Astrocyte (in vitro differentiated cells and primary cell): ENCODE data around the gene HOMER3. TPM values are rescaled to one million over a fixed set of nuclear protein-coding genes. Genes with fewer than 3 reads are reported as not detected.

Source experiments
- DNase-seq: peaks from one replicate; pipeline ENCODE4 v3.0.0-alpha.2; 2010; ENCODE audit warnings: low read depth
- FAIRE-seq: peaks from 2 replicates; lab custom pipeline; 2011; peaks lifted over from hg19 to GRCh38; lab: Jason Lieb, UNC
- H2AFZ ChIP-seq: 2 replicates; pipeline ENCODE4 v1.6.0; 2012; ENCODE audit warnings: low read depth, low read length, inconsistent platforms
- H3K27ac ChIP-seq: 2 replicates; pipeline ENCODE4 v1.5.1; 2011; ENCODE audit warnings: low read depth, low read length, inconsistent platforms
- H3K27me3 ChIP-seq: 2 replicates; pipeline ENCODE4 v1.6.0; 2011; ENCODE audit warnings: low read length, inconsistent platforms; ENCODE audit not compliant: insufficient read depth
- H3K36me3 ChIP-seq: 2 replicates; pipeline ENCODE4 v1.5.1; 2011; ENCODE audit warnings: low read length, inconsistent platforms; ENCODE audit not compliant: insufficient read depth
- H3K4me1 ChIP-seq: 2 replicates; pipeline ENCODE4 v1.5.1; 2011; ENCODE audit warnings: low read length, inconsistent platforms; ENCODE audit not compliant: insufficient read depth
- H3K4me2 ChIP-seq: 2 replicates; pipeline ENCODE4 v1.6.0; 2012; ENCODE audit warnings: low read length, inconsistent platforms
- H3K4me3 ChIP-seq: 2 replicates; pipeline ENCODE4 v1.5.1; 2011; ENCODE audit warnings: low read depth, mild to moderate bottlenecking, low read length, inconsistent platforms; ENCODE audit not compliant: insufficient read depth
- H3K79me2 ChIP-seq: 2 replicates; pipeline ENCODE4 v1.6.0; 2012; ENCODE audit warnings: mild to moderate bottlenecking, low read length, inconsistent platforms; ENCODE audit not compliant: insufficient read depth
- H3K9ac ChIP-seq: 2 replicates; pipeline ENCODE4 v1.6.0; 2012; ENCODE audit warnings: mild to moderate bottlenecking, low read length, inconsistent platforms
- H3K9me3 ChIP-seq: 2 replicates; pipeline ENCODE4 v1.5.1; 2012; ENCODE audit warnings: low read depth, mild to moderate bottlenecking, low read length, inconsistent platforms; ENCODE audit not compliant: insufficient read depth
- H4K20me1 ChIP-seq: 2 replicates; pipeline ENCODE4 v1.6.0; 2012; ENCODE audit warnings: low read length, inconsistent platforms; ENCODE audit not compliant: insufficient read depth
- H3K27ac Mint-ChIP-seq: one replicate; pipeline ENCODE4 v1.8.0; 2021; ENCODE audit warnings: mild to moderate bottlenecking, mixed read lengths; ENCODE audit not compliant: unreplicated experiment
- H3K27me3 Mint-ChIP-seq: one replicate; pipeline ENCODE4 v1.8.0; 2021; ENCODE audit warnings: low read depth, mixed read lengths; ENCODE audit not compliant: unreplicated experiment
- H3K36me3 Mint-ChIP-seq: one replicate; pipeline ENCODE4 v1.8.0; 2021; ENCODE audit warnings: low read depth, mixed read lengths; ENCODE audit not compliant: unreplicated experiment
- H3K4me1 Mint-ChIP-seq: one replicate; pipeline ENCODE4 v1.8.0; 2021; ENCODE audit warnings: low read depth, mixed read lengths; ENCODE audit not compliant: unreplicated experiment
- H3K4me3 Mint-ChIP-seq: one replicate; pipeline ENCODE4 v1.8.0; 2021; ENCODE audit warnings: mild to moderate bottlenecking, moderate library complexity, mixed read lengths; ENCODE audit not compliant: unreplicated experiment
- H3K9me3 Mint-ChIP-seq: one replicate; pipeline ENCODE4 v1.8.0; 2021; ENCODE audit warnings: mild to moderate bottlenecking, mixed read lengths; ENCODE audit not compliant: unreplicated experiment
- CTCF ChIP-seq: IDR thresholded peaks from 2 replicates; pipeline ENCODE4 v1.5.1; 2011; ENCODE audit warnings: low read depth, mild to moderate bottlenecking, inconsistent platforms, low read length, moderate library complexity; ENCODE audit not compliant: insufficient read depth
- EZH2 ChIP-seq: IDR thresholded peaks from 2 replicates; pipeline ENCODE4 v1.6.1; 2012; ENCODE audit warnings: mild to moderate bottlenecking, low read length, inconsistent platforms; ENCODE audit not compliant: insufficient read depth
- total RNA-seq: library from RNA; stranded (reverse); gene quantifications from 2 replicates; pipeline ENCODE4 v1.2.1, GENCODE V29; 2021

Gene HOMER3
- total RNA-seq, 1 donor from 2014 or later, result 41.9 TPM

DNA sequence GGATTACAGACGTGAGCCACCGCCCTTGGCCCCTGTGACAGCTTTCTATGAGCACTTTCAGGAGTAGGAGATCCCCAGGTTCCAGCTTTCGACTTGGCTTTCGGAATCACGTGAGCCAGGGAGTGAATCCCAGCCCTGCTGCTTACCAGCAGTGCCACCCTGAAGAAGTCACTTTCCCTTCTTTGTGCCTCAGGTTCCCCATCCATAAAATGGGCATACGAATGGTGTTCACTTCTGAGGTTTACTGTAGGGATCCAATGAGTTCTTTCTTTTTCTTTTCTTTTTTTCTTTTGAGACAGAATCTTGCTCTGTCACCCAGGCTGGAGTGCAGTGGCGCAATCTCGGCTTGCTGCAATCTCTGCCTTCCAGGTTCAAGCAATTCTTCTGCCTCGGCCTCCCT, 4.3 kb upstream of the HOMER3 start:
- H3K4me2 ChIP-seq, result no peak overlapping the region
- H3K9me3 Mint-ChIP-seq, result no peaks in the 10 kb centered on the region
- no peak overlapping the region for H3K4me3 ChIP-seq
- no peak overlapping the region for H2AFZ ChIP-seq
- peaks cover 23% of the 10 kb centered on the region for H3K27me3 Mint-ChIP-seq
- H4K20me1 ChIP-seq, result peaks cover 11% of the 10 kb centered on the region
- H3K27me3 ChIP-seq, result no peaks in the 10 kb centered on the region
- H3K9ac ChIP-seq, result no peak overlapping the region
- no peak for FAIRE-seq
- TF ChIP-seq EZH2 (no peak), CTCF (no peak)
- peaks cover 2% of the 10 kb centered on the region for H3K4me1 Mint-ChIP-seq
- H3K9me3 ChIP-seq, result no peaks in the 10 kb centered on the region
- H3K4me3 Mint-ChIP-seq, result no peak overlapping the region
- peaks cover 5% of the 10 kb centered on the region for H3K4me1 ChIP-seq
- DNase-seq, result no peak
- peaks cover 3% of the 10 kb centered on the region for H3K79me2 ChIP-seq
- no peak overlapping the region for H3K27ac ChIP-seq
- no peaks in the 10 kb centered on the region for H3K36me3 ChIP-seq
- peaks cover 14% of the 10 kb centered on the region for H3K36me3 Mint-ChIP-seq
- H3K27ac Mint-ChIP-seq, result no peak overlapping the region

- Histone ChIP-seq H4K20me1 (peaks cover 26% of the 10 kb centered on the region), H3K36me3 (no peaks in the 10 kb centered on the region), H3K9ac (no peak overlapping the region), H3K4me1 (peaks cover 12% of the 10 kb centered on the region), H3K9me3 (no peaks in the 10 kb centered on the region), H3K4me3 (no peak overlapping the region), H3K27ac (no peak overlapping the region), H3K79me2 (peaks cover 21% of the 10 kb centered on the region), H3K27me3 (no peaks in the 10 kb centered on the region), H3K4me2 (no peak overlapping the region), H2AFZ (no peak overlapping the region)
- Mint-ChIP-seq H3K4me1 (peaks cover 6% of the 10 kb centered on the region), H3K27me3 (peaks cover 23% of the 10 kb centered on the region), H3K9me3 (no peaks in the 10 kb centered on the region), H3K36me3 (peaks cover 17% of the 10 kb centered on the region), H3K27ac (no peak overlapping the region), H3K4me3 (no peak overlapping the region)
- FAIRE-seq (no peak), DNase-seq (no peak)
- TF ChIP-seq CTCF (no peak), EZH2 (no peak)
Measured at GRCh38 chr19:18943465-18943864, 2.4 kb upstream of the HOMER3 start.

DNA sequence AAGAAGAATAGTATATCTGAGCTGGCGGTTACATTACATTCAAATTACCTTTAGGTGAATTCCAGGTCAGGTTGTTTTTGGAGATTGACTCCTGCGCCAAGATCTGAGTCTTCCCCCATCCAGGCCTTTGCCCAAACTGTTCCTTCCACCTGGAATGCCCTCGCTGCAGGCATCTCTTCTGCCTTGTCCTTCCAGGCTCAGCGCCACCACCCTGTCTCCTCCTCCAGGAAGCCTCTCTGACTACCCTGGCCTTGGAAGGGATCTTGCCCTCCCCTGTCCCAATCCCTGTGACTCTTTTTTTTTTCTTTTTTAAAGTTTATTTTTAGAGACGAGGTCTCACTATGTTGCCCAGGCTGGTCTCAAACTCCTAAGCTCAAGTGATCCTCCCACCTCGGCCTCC, 1.7 kb upstream of the HOMER3 start:
- peaks cover 6% of the 10 kb centered on the region for H3K4me1 Mint-ChIP-seq
- no peak overlapping the region for H3K4me2 ChIP-seq
- H4K20me1 ChIP-seq, result peaks cover 33% of the 10 kb centered on the region
- H3K4me3 Mint-ChIP-seq, result peak overlapping the region; percentile 76
- peaks cover 12% of the 10 kb centered on the region for H3K4me1 ChIP-seq
- no peaks in the 10 kb centered on the region for H3K27me3 ChIP-seq
- H3K9ac ChIP-seq, result no peak overlapping the region
- TF ChIP-seq CTCF (no peak), EZH2 (no peak)
- peaks cover 21% of the 10 kb centered on the region for H3K79me2 ChIP-seq
- FAIRE-seq (no peak), DNase-seq (no peak)
- no peak overlapping the region for H2AFZ ChIP-seq
- H3K36me3 Mint-ChIP-seq, result peaks cover 13% of the 10 kb centered on the region
- peaks cover under 1% of the 10 kb centered on the region for H3K36me3 ChIP-seq
- H3K27me3 Mint-ChIP-seq, result peaks cover 20% of the 10 kb centered on the region
- no peaks in the 10 kb centered on the region for H3K9me3 ChIP-seq
- no peak overlapping the region for H3K4me3 ChIP-seq
- peak overlapping the region; percentile 34 for H3K27ac Mint-ChIP-seq
- no peaks in the 10 kb centered on the region for H3K9me3 Mint-ChIP-seq
- no peak overlapping the region for H3K27ac ChIP-seq
